ENCODE measurements around the gene ZHX3.
A peak's percentile ranks its signal among the peaks of the same experiment; 100 is the strongest.
"Not testable (repeated sequence)": the region's sequence is repeated elsewhere in the genome, so short reads cannot be mapped to it uniquely, and the experiment has no call there.

The ZHX3 gene

DNA sequence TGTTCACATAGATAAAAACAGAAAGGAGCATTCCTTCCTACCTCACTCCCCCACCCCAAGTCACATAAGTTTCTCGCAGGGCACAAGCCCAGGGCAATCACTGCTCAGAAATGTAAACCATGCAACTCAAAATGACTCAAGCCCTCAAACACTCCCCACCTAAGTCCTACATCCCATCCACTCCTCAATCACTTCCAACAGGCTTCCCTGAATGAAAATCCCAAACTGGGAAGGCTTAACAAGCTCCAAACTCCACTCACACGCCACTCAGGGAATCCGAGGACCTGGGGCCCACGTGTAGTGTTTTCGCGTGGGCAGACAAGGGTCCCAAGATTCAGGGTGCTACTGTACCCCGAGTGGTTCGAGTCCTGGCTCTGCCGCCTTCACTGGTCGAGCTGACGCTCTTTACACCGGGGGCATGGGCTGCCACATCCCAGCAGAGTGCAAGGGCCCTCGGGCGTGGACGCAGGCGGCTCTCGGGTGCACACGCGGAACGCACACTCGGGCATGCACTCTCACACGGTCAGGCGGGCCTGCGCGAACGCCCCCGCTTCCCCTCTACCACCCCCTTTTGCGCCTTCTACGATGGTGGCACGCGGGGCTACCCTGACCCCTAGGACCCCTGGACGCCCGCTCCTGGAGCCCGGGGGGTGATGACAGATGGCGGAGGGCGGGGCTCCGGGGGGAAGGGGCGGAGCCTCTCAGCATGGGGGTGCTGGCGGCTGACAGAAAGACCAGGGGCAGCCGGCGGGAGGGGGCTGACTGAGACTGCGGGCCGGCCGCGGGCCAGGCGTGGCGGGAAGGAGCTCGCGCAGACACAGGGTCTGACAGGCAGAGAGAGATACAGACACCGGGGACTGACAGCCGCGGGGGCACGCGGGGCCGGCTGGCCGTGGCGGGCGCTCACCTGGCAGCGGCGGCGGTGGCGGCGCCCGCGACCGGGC is 657 bp downstream of the ZHX3 start:
- Histone ChIP-seq H2AFZ (peak overlapping the region; percentile 72), H3K4me3 (ENCODE audit: low read depth, low read length) (peak overlapping the region; percentile 70), H3K9ac (peak overlapping the region; percentile 43), H3K27ac (peak overlapping the region; percentile 48), H3K79me2 (peaks cover 9% of the 10 kb centered on the region), H3K27me3 (ENCODE audit: control insufficient read depth, insufficient read depth, low read length) (no peaks in the 10 kb centered on the region), H3K36me3 (ENCODE audit: control insufficient read depth, insufficient read depth, low read length) (no peaks in the 10 kb centered on the region), H3K4me1 (peaks cover 17% of the 10 kb centered on the region), H3K9me3 (ENCODE audit: control insufficient read depth, low read length) (no peaks in the 10 kb centered on the region), H3K4me2 (ENCODE audit: low read length) (peak overlapping the region; percentile 90)
- TF ChIP-seq, protein P1, sequence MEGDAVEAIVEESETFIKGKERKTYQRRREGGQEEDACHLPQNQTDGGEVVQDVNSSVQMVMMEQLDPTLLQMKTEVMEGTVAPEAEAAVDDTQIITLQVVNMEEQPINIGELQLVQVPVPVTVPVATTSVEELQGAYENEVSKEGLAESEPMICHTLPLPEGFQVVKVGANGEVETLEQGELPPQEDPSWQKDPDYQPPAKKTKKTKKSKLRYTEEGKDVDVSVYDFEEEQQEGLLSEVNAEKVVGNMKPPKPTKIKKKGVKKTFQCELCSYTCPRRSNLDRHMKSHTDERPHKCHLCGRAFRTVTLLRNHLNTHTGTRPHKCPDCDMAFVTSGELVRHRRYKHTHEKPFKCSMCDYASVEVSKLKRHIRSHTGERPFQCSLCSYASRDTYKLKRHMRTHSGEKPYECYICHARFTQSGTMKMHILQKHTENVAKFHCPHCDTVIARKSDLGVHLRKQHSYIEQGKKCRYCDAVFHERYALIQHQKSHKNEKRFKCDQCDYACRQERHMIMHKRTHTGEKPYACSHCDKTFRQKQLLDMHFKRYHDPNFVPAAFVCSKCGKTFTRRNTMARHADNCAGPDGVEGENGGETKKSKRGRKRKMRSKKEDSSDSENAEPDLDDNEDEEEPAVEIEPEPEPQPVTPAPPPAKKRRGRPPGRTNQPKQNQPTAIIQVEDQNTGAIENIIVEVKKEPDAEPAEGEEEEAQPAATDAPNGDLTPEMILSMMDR (IDR thresholded peaks at IDR 0.05): no peak

DNA sequence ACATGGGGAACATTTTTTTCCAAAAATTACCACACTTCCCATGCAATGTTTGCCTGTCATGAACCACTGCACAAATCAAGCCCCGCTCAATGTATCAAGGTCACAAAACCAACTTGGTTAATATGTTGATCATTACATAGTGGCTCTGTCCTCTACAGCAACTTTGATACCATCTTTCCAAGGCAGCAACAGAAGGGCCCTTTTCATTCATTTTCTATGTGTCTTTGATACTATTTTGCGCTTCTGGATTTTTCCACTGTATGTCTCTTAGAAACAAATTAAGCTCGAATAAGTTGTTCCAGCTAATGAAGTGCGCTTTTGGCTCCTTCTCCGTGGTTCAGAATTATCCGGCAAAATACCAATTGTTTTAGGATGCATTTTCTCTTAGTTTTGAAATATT is 1.5 kb downstream of the ZHX3 start:
- H3K9ac ChIP-seq: no peak overlapping the region
- no peak overlapping the region for H2AFZ ChIP-seq
- peak overlapping the region; percentile 70 for H3K4me3 ChIP-seq (ENCODE audit: low read depth, low read length)

DNA sequence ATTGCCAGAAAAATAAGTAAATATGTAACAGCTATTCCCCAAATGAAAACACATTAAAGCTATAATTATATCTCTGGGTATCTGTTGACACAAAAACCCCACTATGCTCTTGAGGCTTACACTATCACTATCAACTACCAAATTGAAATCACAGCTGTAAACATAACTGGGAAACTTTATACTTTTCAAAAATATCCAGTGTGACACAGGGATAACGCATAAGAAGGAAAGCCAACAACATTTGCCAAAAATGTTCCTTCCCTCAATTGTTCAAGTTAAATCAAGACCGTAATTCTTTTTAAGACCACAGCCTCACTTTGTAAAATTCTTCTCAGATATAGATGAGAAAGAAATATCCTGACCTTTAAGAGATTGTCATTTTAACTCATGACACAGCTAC is 3.1 kb downstream of the ZHX3 start:
- Histone ChIP-seq H3K4me3 (ENCODE audit: low read depth, low read length) (no peak overlapping the region), H3K27me3 (ENCODE audit: control insufficient read depth, insufficient read depth, low read length) (no peaks in the 10 kb centered on the region), H3K4me1 (peaks cover 17% of the 10 kb centered on the region), H3K79me2 (peaks cover 12% of the 10 kb centered on the region), H3K9me3 (ENCODE audit: control insufficient read depth, low read length) (no peaks in the 10 kb centered on the region), H3K27ac (no peak overlapping the region), H2AFZ (no peak overlapping the region), H3K4me2 (ENCODE audit: low read length) (no peak overlapping the region), H3K9ac (no peak overlapping the region), H3K36me3 (ENCODE audit: control insufficient read depth, insufficient read depth, low read length) (no peaks in the 10 kb centered on the region)
- TF ChIP-seq, protein P1 (IDR thresholded peaks at IDR 0.05): no peak

More for the DNA sequence above, 1.5 kb downstream of the ZHX3 start:
- Histone ChIP-seq H3K27me3 (ENCODE audit: control insufficient read depth, insufficient read depth, low read length) (no peaks in the 10 kb centered on the region), H3K36me3 (ENCODE audit: control insufficient read depth, insufficient read depth, low read length) (no peaks in the 10 kb centered on the region), H3K79me2 (peaks cover 12% of the 10 kb centered on the region), H3K4me1 (peaks cover 17% of the 10 kb centered on the region), H3K9me3 (ENCODE audit: control insufficient read depth, low read length) (no peaks in the 10 kb centered on the region), H3K4me2 (ENCODE audit: low read length) (peak overlapping the region; percentile 90), H3K27ac (peak overlapping the region; percentile 48)
- TF ChIP-seq, protein P1 (IDR thresholded peaks at IDR 0.05): no peak

DNA sequence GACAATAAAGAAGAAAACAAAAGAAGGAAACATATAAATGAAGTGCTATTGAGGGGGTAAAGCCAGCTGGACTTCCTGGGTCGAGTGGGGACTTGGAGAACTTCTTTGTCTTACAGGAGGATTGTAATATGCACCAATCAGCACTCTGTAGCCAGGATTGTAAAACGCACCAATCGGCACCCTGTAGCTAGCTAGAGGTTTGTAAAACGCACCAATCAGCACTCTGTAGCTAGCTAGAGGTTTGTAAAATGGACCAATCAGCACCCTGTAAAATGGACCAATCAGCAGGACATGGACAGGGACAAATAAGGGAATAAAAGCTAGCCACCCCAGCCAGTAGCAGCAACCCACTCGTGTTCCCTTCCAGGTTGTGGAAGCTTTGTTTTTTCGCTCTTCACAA is 5.5 kb downstream of the ZHX3 start:
- not testable (repeated sequence) for H2AFZ ChIP-seq; H3K4me3 ChIP-seq (ENCODE audit: low read depth, low read length); H3K36me3 ChIP-seq (ENCODE audit: control insufficient read depth, insufficient read depth, low read length); H3K27ac ChIP-seq; H3K9ac ChIP-seq; H3K4me2 ChIP-seq (ENCODE audit: low read length); H3K27me3 ChIP-seq (ENCODE audit: control insufficient read depth, insufficient read depth, low read length); H3K9me3 ChIP-seq (ENCODE audit: control insufficient read depth, low read length)
- H3K4me1 ChIP-seq: peaks cover 18% of the 10 kb centered on the region
- peaks cover 17% of the 10 kb centered on the region for H3K79me2 ChIP-seq

DNA sequence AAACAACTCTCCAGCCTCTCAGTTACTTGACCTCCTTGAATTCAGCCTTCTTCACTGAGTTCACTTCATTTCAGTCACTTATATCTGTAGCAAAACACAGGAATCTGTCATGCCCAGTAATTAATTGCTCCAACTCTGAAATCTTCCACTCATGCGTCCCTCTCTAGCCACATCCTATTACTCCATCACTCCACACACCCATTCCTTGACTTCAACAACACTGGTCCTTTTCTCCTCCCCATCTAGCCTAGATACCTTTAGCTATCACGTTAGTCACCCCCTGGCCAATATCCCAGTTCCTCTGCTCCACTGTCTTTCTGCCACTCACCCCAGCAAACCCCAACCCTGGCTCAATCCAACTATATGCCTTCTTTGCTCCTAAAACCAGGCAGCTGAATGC is 7.7 kb downstream of the ZHX3 start:
- H3K4me3 ChIP-seq (ENCODE audit: low read depth, low read length): no peak overlapping the region
- no peak overlapping the region for H2AFZ ChIP-seq
- H3K9me3 ChIP-seq (ENCODE audit: control insufficient read depth, low read length): no peaks in the 10 kb centered on the region
- TF ChIP-seq, protein P1 (IDR thresholded peaks at IDR 0.05): no peak
- H3K79me2 ChIP-seq: peaks cover 35% of the 10 kb centered on the region
- no peaks in the 10 kb centered on the region for H3K27me3 ChIP-seq (ENCODE audit: control insufficient read depth, insufficient read depth, low read length)
- H3K4me2 ChIP-seq (ENCODE audit: low read length): no peak overlapping the region
- no peak overlapping the region for H3K9ac ChIP-seq
- H3K27ac ChIP-seq: no peak overlapping the region
- H3K36me3 ChIP-seq (ENCODE audit: control insufficient read depth, insufficient read depth, low read length): no peaks in the 10 kb centered on the region
- H3K4me1 ChIP-seq: peaks cover 14% of the 10 kb centered on the region
